NT2/D1 (cell line): ENCODE measurements around the gene KCND3.

Experiments used
- DNase-seq: peaks from one replicate; pipeline ENCODE4 v3.0.0-alpha.2; 2011; ENCODE audit warnings: low read depth, low spot score
- H3K27me3 ChIP-seq: 2 replicates; pipeline ENCODE4 v1.6.0; 2011; ENCODE audit warnings: mild to moderate bottlenecking; ENCODE audit not compliant: insufficient read length, insufficient read depth
- H3K36me3 ChIP-seq: 2 replicates; pipeline ENCODE4 v1.6.1; 2011; ENCODE audit warnings: mild to moderate bottlenecking, low read length, mixed read lengths; ENCODE audit not compliant: insufficient read depth, insufficient read length
- H3K4me1 ChIP-seq: 2 replicates; pipeline ENCODE4 v1.5.1; 2011; ENCODE audit not compliant: insufficient read depth, insufficient read length
- H3K4me3 ChIP-seq: 2 replicates; pipeline ENCODE4 v1.5.1; 2011; ENCODE audit warnings: low read depth; ENCODE audit not compliant: insufficient read length
- H3K9ac ChIP-seq: 2 replicates; pipeline ENCODE4 v1.6.0; 2011; ENCODE audit warnings: low read depth; ENCODE audit not compliant: insufficient read length
- H3K9me3 ChIP-seq: 2 replicates; pipeline ENCODE4 v1.5.1; 2011; ENCODE audit warnings: mild to moderate bottlenecking, low read length; ENCODE audit not compliant: insufficient read depth
- SUZ12 ChIP-seq: IDR thresholded peaks from 2 replicates; pipeline ENCODE4 v1.6.1; 2011; ENCODE audit not compliant: insufficient read length, insufficient read depth; ENCODE audit errors: extremely low read depth
- YY1 ChIP-seq: IDR thresholded peaks from 2 replicates; pipeline ENCODE4 v1.6.1; 2011; ENCODE audit not compliant: insufficient read length, insufficient read depth
- ZNF274 ChIP-seq: IDR thresholded peaks from 2 replicates; pipeline ENCODE4 v1.6.1; 2011; ENCODE audit warnings: mild to moderate bottlenecking, low read depth, low read length

KCND3 gene

GRCh38 chr1:111793923-111794322 lies 195.5 kb downstream of the KCND3 start:
- no peak for DNase-seq
- Histone ChIP-seq H3K36me3 (no peaks in the 10 kb centered on the region), H3K9ac (no peak overlapping the region), H3K4me1 (peaks cover 3% of the 10 kb centered on the region), H3K27me3 (no peaks in the 10 kb centered on the region), H3K9me3 (peaks cover 3% of the 10 kb centered on the region; the same call in 1 of the 2 replicates), H3K4me3 (no peak overlapping the region)
- no peak for TF ChIP-seq ZNF274
- TF ChIP-seq SUZ12 = no peak
- TF ChIP-seq YY1 = no peak

- H3K9me3 ChIP-seq = no peaks in the 10 kb centered on the region
- H3K4me3 ChIP-seq = no peak overlapping the region
- no peaks in the 10 kb centered on the region for H3K36me3 ChIP-seq
- H3K27me3 ChIP-seq = no peaks in the 10 kb centered on the region
- DNase-seq = no peak
- no peak overlapping the region for H3K9ac ChIP-seq
- H3K4me1 ChIP-seq = peaks cover 3% of the 10 kb centered on the region
- no peak for TF ChIP-seq SUZ12
- no peak for TF ChIP-seq ZNF274
- TF ChIP-seq YY1 = no peak
These were observed 197.2 kb downstream of the KCND3 start for GRCh38 chr1:111792249-111792648.

- Histone ChIP-seq H3K4me1 (peaks cover 3% of the 10 kb centered on the region), H3K4me3 (no peak overlapping the region), H3K27me3 (no peaks in the 10 kb centered on the region), H3K9ac (no peak overlapping the region), H3K36me3 (no peaks in the 10 kb centered on the region), H3K9me3 (no peaks in the 10 kb centered on the region)
- no peak for DNase-seq
- TF ChIP-seq YY1 = no peak
- TF ChIP-seq ZNF274 = no peak
- TF ChIP-seq SUZ12 = no peak
These were observed 197.7 kb downstream of the KCND3 start for GRCh38 chr1:111791776-111792175.

GRCh38 chr1:111789666-111790316 lies 199.7 kb downstream of the KCND3 start:
- Histone ChIP-seq H3K4me1 (peaks cover 3% of the 10 kb centered on the region), H3K36me3 (no peaks in the 10 kb centered on the region), H3K4me3 (no peak overlapping the region), H3K27me3 (no peaks in the 10 kb centered on the region), H3K9ac (no peak overlapping the region), H3K9me3 (no peaks in the 10 kb centered on the region)
- no peak for TF ChIP-seq SUZ12
- TF ChIP-seq YY1 = no peak
- no peak for TF ChIP-seq ZNF274
- no peak for DNase-seq

GRCh38 chr1:111789142-111789541 lies 200.3 kb downstream of the KCND3 start:
- TF ChIP-seq YY1 = no peak
- TF ChIP-seq ZNF274 = no peak
- Histone ChIP-seq H3K9ac (no peak overlapping the region), H3K36me3 (no peaks in the 10 kb centered on the region), H3K4me1 (peaks cover 3% of the 10 kb centered on the region), H3K27me3 (no peaks in the 10 kb centered on the region), H3K4me3 (no peak overlapping the region), H3K9me3 (no peaks in the 10 kb centered on the region)
- no peak for DNase-seq

- H3K36me3 ChIP-seq = no peaks in the 10 kb centered on the region
- DNase-seq = no peak
- H3K9me3 ChIP-seq = no peaks in the 10 kb centered on the region
- H3K4me3 ChIP-seq = no peak overlapping the region
- H3K4me1 ChIP-seq = no peaks in the 10 kb centered on the region
- no peaks in the 10 kb centered on the region for H3K27me3 ChIP-seq
- TF ChIP-seq SUZ12 (no peak), YY1 (no peak), ZNF274 (no peak)
- H3K9ac ChIP-seq = no peak overlapping the region
These were observed 202.7 kb downstream of the KCND3 start for GRCh38 chr1:111786669-111787207.

- TF ChIP-seq SUZ12 (no peak), YY1 (no peak), ZNF274 (no peak)
- H3K9me3 ChIP-seq = no peaks in the 10 kb centered on the region
- H3K27me3 ChIP-seq = no peaks in the 10 kb centered on the region
- no peaks in the 10 kb centered on the region for H3K4me1 ChIP-seq
- no peaks in the 10 kb centered on the region for H3K36me3 ChIP-seq
- no peak overlapping the region for H3K4me3 ChIP-seq
- no peak overlapping the region for H3K9ac ChIP-seq
- no peak for DNase-seq
These were observed 205.1 kb downstream of the KCND3 start for GRCh38 chr1:111784273-111784901.
